HepG2 (cell line): ENCODE measurements around the gene SWSAP1. TPM values are rescaled to one million over a fixed set of nuclear protein-coding genes. Genes with fewer than 3 reads are reported as not detected.
"Not testable (repeated sequence)": the region's sequence is repeated elsewhere in the genome, so short reads cannot be mapped to it uniquely, and the experiment has no call there.

Experiments
- ATAC-seq: fragments of 200-7000 bp; cut with Tn5 transposase; 3 replicates; pipeline ENCODE4 v1.9.1; 2020; ENCODE audit warnings: mild to moderate bottlenecking, moderate library complexity
- BruUV-seq: library from RNA; stranded (reverse); fragments of 400-500 nt; replicated peaks from 2 replicates; lab custom pipeline; 2021; lab: Mats Ljungman, UMichigan
- CTCF ChIA-PET: fragments of 300-600 bp; formaldehyde crosslinking; extraction: SDS; loops from one replicate; lab custom pipeline; 2021; ENCODE audit warnings: low total read pairs, inconsistent platforms, low intra/inter-chr PET ratio; lab: Yijun Ruan, JAX
- POLR2A ChIA-PET: fragments of 350-600 bp; sonication (Branson Sonifier 250); formaldehyde crosslinking; loops from one replicate; lab custom pipeline; 2020; ENCODE audit warnings: antibody characterized with exemption, inconsistent platforms; lab: Yijun Ruan, JAX
- DNase-seq: peaks from one replicate; pipeline ENCODE4 v3.0.0-alpha.2; 2015; ENCODE audit warnings: low spot score
- FAIRE-seq: peaks from 3 replicates; lab custom pipeline; 2011; peaks lifted over from hg19 to GRCh38; lab: Jason Lieb, UNC
- H2AFZ ChIP-seq: one replicate; pipeline ENCODE4 v1.6.1; 2011; ENCODE audit warnings: low read length, inconsistent platforms
- H3K27ac ChIP-seq: fragments of 300-600 bp; 3 replicates; pipeline ENCODE4 v1.8.0; 2011; ENCODE audit warnings: mixed run types, mild to moderate bottlenecking, mixed read lengths, low read length, inconsistent platforms; ENCODE audit not compliant: insufficient read depth; ENCODE audit errors: extremely low read length
- H3K27me3 ChIP-seq, 2 experiments: fragments of 200-600 bp in 1 of 2; 2 replicates in 1 of 2; 3 replicates in 1 of 2; pipeline versions ENCODE4 v1.6.0 to v1.8.0; 2011; ENCODE audit warnings: low read length in 2 of 2, mild to moderate bottlenecking in 2 of 2, moderate library complexity in 2 of 2, inconsistent platforms in 1 of 2; ENCODE audit not compliant: insufficient read depth in 2 of 2, control insufficient read depth in 1 of 2
- H3K36me3 ChIP-seq, 2 experiments: fragments of 200-600 bp in 1 of 2; replicated peaks in 1 of 2; 2 replicates in 1 of 2; 3 replicates in 1 of 2; pipeline versions ENCODE4 v1.5.1 to v1.8.0; 2011; ENCODE audit warnings: low read length in 2 of 2, inconsistent platforms in 1 of 2; ENCODE audit not compliant: insufficient read depth in 2 of 2, control insufficient read depth in 1 of 2
- H3K4me1 ChIP-seq: 2 replicates; pipeline ENCODE4 v1.5.1; 2012; ENCODE audit warnings: low read length, inconsistent platforms; ENCODE audit not compliant: insufficient read depth
- H3K4me2 ChIP-seq: 2 replicates; pipeline ENCODE4 v1.6.0; 2011; ENCODE audit warnings: low read depth, low read length, inconsistent platforms
- H3K4me3 ChIP-seq, 3 experiments: fragments of 200-600 bp in 1 of 3; sonication (generic), shearing (Covaris generic) in 1 of 3; replicated peaks in 1 of 3; 2 replicates each; pipeline ENCODE4 v1.5.1; 2011 to 2016; ENCODE audit warnings: low read length in 3 of 3, inconsistent platforms in 2 of 3, low read depth in 2 of 3, mild to moderate bottlenecking in 2 of 3, control low read depth in 1 of 3, mixed read lengths in 1 of 3; ENCODE audit not compliant: insufficient read depth in 1 of 3
- H3K79me2 ChIP-seq: one replicate; pipeline ENCODE4 v1.6.1; 2011; ENCODE audit warnings: low read length, inconsistent platforms; ENCODE audit not compliant: insufficient read depth
- H3K9ac ChIP-seq: 2 replicates; pipeline ENCODE4 v1.6.0; 2011; ENCODE audit warnings: mild to moderate bottlenecking, low read depth, low read length, inconsistent platforms; ENCODE audit not compliant: insufficient read depth
- H3K9me3 ChIP-seq: 2 replicates; pipeline ENCODE4 v1.5.1; 2012; ENCODE audit warnings: mild to moderate bottlenecking, low read length
- H4K20me1 ChIP-seq: 2 replicates; pipeline ENCODE4 v1.6.0; 2011; ENCODE audit warnings: inconsistent platforms, mild to moderate bottlenecking, low read length, moderate library complexity; ENCODE audit not compliant: insufficient read depth
- AHR ChIP-seq: IDR thresholded peaks from 2 replicates; pipeline ENCODE4 v1.6.1; 2018; ENCODE audit warnings: missing genetic modification reagents, missing compliant biosample characterization
- BRD4 ChIP-seq: sonication (generic); formaldehyde crosslinking; IDR thresholded peaks from 2 replicates; pipeline ENCODE4 v1.4.0; 2020; ENCODE audit warnings: missing genetic modification reagents
- CEBPG ChIP-seq: IDR thresholded peaks from 2 replicates; pipeline ENCODE4 v1.6.1; 2016
- HNRNPH1 ChIP-seq: fragments of 200-400 bp; formaldehyde crosslinking; optimal IDR thresholded peaks from 2 replicates; pipeline ENCODE3; 2017; ENCODE audit warnings: mild to moderate bottlenecking, low read depth, low read length
- KDM2A ChIP-seq: sonication (generic); formaldehyde crosslinking; IDR thresholded peaks from 2 replicates; pipeline ENCODE4 v1.4.0; 2020; ENCODE audit warnings: low read depth, missing genetic modification reagents, borderline replicate concordance
- MZF1 ChIP-seq: sonication (generic); formaldehyde crosslinking; IDR thresholded peaks from 2 replicates; pipeline ENCODE4 v1.8.1; 2023; ENCODE audit warnings: mild to moderate bottlenecking, missing genetic modification reagents, borderline replicate concordance
- NFKB2 ChIP-seq: sonication (generic); formaldehyde crosslinking; IDR thresholded peaks from 2 replicates; pipeline ENCODE4 v1.4.0; 2020; ENCODE audit warnings: missing genetic modification reagents, borderline replicate concordance
- PAWR ChIP-seq: sonication (generic); formaldehyde crosslinking; IDR thresholded peaks from 2 replicates; pipeline ENCODE4 v1.4.0; 2020; ENCODE audit warnings: missing genetic modification reagents, mild to moderate bottlenecking, borderline replicate concordance
- STAT5B ChIP-seq: sonication (generic); formaldehyde crosslinking; IDR thresholded peaks from 2 replicates; pipeline ENCODE4 v1.4.0; 2020; ENCODE audit warnings: missing genetic modification reagents
- TAF1 ChIP-seq: sonication (generic); formaldehyde crosslinking; IDR thresholded peaks from 2 replicates; pipeline ENCODE4 v1.4.0; 2020; ENCODE audit warnings: missing genetic modification reagents
- ZNF572 ChIP-seq: sonication (generic); formaldehyde crosslinking; IDR thresholded peaks from 2 replicates; pipeline ENCODE4 v1.5.1; 2020; ENCODE audit warnings: mild to moderate bottlenecking, missing genetic modification reagents
- ZNF589 ChIP-seq: sonication (generic); formaldehyde crosslinking; conservative IDR thresholded peaks from 2 replicates; pipeline ENCODE4 v1.8.0; 2022; ENCODE audit warnings: mild to moderate bottlenecking, moderate library complexity, missing genetic modification reagents
- ZNF672 ChIP-seq: sonication (generic); formaldehyde crosslinking; IDR thresholded peaks from 2 replicates; pipeline ENCODE4 v1.8.1; 2022; ENCODE audit warnings: missing genetic modification reagents
- ZNF883 ChIP-seq: sonication (generic); formaldehyde crosslinking; IDR thresholded peaks from 2 replicates; pipeline ENCODE4 v1.5.1; 2020; ENCODE audit warnings: mild to moderate bottlenecking, missing genetic modification reagents; ENCODE audit errors: not compliant biosample characterization
- WGBS: methylation state at CpG from one replicate; pipeline ENCODE4 v1.1.6; 2017; ENCODE audit warnings: low lambda C conversion rate; 5-methylcytosine and 5-hydroxymethylcytosine counted together
- in situ Hi-C: cut with HindIII; loops from 2 replicates; pipeline ENCODE4 v1.10.0; 2017; ENCODE audit warnings: low pct_unique_long_range_greater_than_20kb; ENCODE audit not compliant: extremely low pct_ligation_motif_present
- intact Hi-C: fragments of 100-400 bp; cut with micrococcal nuclease; formaldehyde crosslinking; loops from one replicate; pipeline ENCODE4 v1.10.0; 2022; ENCODE audit not compliant: unreplicated experiment
- polyA plus RNA-seq, 8 experiments: library from polyadenylated mRNA; depleted of rRNA in 3 of 8; stranded (reverse) in 7 of 8; unstranded in 1 of 8; fragments of >200 nt; fragmentation: Illumina TruSeq in 4 of 8; extraction: Trizol in 4 of 8; gene quantifications; 2 replicates each; pipeline versions ENCODE4 v1.2.1 to v1.2.3, GENCODE V29; 2011 to 2016; ENCODE audit warnings: low read depth in 4 of 8, missing spikeins in 1 of 8, mixed read lengths in 1 of 8; ENCODE audit not compliant: insufficient read depth in 1 of 8
- total RNA-seq, 5 experiments: library from RNA; depleted of rRNA; stranded (reverse); fragments of >200 nt; fragmentation: Illumina TruSeq; extraction: Trizol; gene quantifications; 2 replicates each; pipeline ENCODE4 v1.2.3, GENCODE V29; 2016; ENCODE audit warnings: low read depth in 1 of 5
- TF ChIP-seq, protein P1 (sequence below), 2 experiments: IDR thresholded peaks; 2 replicates each; pipeline ENCODE4 v1.6.1; 2011 to 2012; ENCODE audit warnings: low read length in 2 of 2, borderline replicate concordance in 1 of 2, low read depth in 1 of 2, mild to moderate bottlenecking in 1 of 2, moderate library complexity in 1 of 2
- TF ChIP-seq, protein P2 (sequence below): sonication (generic); formaldehyde crosslinking; IDR thresholded peaks from 2 replicates; pipeline ENCODE4 v1.4.0; 2020; ENCODE audit warnings: missing genetic modification reagents

Gene SWSAP1
- total and polyA plus RNA-seq, 2 of the 13 experiments (the other 11 are each of a cell fraction or from before 2014, with no cell fraction given) = 2.7 to 3.3 TPM

DNA sequence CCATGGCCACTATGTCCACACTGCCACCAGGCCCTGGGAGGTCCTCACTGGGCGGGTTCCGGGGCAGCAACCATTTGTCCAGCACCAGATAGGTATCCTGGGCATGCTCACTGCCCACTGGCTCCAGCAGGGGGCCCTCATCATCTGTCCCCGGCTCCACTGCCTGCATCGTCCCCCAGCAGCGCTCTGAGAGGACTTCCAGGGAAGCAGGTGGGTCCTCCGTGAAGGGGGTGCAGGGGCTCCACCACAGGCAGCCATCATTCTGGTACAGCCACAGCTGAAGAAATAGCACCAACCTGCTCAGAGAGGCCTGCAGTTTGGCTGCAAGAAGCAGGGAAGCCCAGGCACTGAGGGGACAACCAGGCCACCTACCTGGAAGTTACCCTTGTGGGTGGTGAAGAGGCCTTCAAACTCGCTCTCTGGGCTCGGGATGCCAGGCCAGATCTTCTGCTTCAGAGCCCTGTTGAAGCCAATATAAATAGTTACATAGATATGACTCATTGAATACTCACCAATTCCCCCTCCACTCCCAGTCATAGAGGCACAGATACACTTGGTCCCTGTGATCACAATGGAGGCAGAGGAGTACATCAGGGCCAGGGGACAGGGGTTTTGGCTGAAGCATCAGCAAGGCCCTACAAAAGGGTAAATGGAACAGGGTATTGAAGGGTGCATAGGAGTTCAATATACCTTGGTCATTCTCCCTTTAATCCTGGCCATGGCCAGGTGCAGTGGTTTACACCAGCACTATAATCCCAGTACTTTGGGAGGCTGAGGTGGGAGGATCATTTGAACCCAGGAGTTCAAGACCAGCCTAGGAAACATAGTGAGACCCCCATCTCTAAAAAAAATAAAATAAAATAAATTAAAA, 4.1 kb downstream of the SWSAP1 start (continued):
- TF ChIP-seq HNRNPH1 = no peak
- no peak for TF ChIP-seq MZF1 (CRISPR knock-in tag)
- TF ChIP-seq ZNF672 = no peak
- TF ChIP-seq BRD4 (CRISPR knock-in tag) = no peak
- TF ChIP-seq CEBPG (CRISPR knock-in tag) = no peak
- no peak for TF ChIP-seq NFKB2 (CRISPR knock-in tag)
- peak; percentile 49; the same call in 1 of the 2 replicates for TF ChIP-seq KDM2A (CRISPR knock-in tag)
- no peak for TF ChIP-seq STAT5B (CRISPR knock-in tag)
- TF ChIP-seq ZNF883 (CRISPR knock-in tag) = peak; percentile 69
- TF ChIP-seq, protein P1, sequence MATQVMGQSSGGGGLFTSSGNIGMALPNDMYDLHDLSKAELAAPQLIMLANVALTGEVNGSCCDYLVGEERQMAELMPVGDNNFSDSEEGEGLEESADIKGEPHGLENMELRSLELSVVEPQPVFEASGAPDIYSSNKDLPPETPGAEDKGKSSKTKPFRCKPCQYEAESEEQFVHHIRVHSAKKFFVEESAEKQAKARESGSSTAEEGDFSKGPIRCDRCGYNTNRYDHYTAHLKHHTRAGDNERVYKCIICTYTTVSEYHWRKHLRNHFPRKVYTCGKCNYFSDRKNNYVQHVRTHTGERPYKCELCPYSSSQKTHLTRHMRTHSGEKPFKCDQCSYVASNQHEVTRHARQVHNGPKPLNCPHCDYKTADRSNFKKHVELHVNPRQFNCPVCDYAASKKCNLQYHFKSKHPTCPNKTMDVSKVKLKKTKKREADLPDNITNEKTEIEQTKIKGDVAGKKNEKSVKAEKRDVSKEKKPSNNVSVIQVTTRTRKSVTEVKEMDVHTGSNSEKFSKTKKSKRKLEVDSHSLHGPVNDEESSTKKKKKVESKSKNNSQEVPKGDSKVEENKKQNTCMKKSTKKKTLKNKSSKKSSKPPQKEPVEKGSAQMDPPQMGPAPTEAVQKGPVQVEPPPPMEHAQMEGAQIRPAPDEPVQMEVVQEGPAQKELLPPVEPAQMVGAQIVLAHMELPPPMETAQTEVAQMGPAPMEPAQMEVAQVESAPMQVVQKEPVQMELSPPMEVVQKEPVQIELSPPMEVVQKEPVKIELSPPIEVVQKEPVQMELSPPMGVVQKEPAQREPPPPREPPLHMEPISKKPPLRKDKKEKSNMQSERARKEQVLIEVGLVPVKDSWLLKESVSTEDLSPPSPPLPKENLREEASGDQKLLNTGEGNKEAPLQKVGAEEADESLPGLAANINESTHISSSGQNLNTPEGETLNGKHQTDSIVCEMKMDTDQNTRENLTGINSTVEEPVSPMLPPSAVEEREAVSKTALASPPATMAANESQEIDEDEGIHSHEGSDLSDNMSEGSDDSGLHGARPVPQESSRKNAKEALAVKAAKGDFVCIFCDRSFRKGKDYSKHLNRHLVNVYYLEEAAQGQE (IDR thresholded peaks at IDR 0.05; ENCODE audit: borderline replicate concordance in 1 of 2, low read depth in 1 of 2, low read length in 2 of 2) = no peak
- TF ChIP-seq, protein P2, sequence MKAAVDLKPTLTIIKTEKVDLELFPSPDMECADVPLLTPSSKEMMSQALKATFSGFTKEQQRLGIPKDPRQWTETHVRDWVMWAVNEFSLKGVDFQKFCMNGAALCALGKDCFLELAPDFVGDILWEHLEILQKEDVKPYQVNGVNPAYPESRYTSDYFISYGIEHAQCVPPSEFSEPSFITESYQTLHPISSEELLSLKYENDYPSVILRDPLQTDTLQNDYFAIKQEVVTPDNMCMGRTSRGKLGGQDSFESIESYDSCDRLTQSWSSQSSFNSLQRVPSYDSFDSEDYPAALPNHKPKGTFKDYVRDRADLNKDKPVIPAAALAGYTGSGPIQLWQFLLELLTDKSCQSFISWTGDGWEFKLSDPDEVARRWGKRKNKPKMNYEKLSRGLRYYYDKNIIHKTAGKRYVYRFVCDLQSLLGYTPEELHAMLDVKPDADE = no peak
- no peak for TF ChIP-seq ZNF589
- TF ChIP-seq PAWR = no peak
- 0 out of 2 replicates have a peak, but pooled peaks have one; percentile 10 for TF ChIP-seq TAF1 (CRISPR knock-in tag)
- no peak; the same call in 1 of the 2 replicates for TF ChIP-seq ZNF572 (CRISPR knock-in tag)
- TF ChIP-seq AHR (CRISPR knock-in tag) = 0 out of 2 replicates have a peak, but pooled peaks have one; percentile 66

DNA sequence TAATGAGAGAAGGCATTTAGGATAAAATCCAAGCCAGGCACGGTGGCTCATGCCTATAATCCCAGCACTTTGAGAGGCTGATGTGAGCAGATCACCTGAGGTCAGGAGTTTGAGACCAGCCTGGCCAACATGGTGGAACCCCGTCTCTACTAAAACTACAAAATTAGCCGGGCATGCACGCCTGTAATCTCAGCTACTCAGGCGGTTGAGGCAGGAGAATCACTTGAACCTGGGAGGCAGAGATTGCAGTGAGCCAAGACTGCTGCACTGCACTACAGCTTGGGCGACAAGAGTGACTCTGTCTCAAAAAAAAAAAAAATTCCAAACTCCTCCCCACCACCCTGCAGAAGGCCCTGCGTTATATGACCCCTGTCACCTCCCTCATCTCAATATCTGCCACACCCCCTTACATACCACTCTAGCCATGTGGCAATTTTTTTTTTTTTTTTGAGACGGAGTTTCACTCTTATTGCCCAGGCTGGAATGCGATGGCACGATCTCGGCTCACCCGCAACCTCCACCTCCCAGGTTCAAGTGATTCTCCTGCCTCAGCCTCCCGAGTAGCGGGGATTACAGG, 4.9 kb downstream of the SWSAP1 start:
- BruUV-seq, DNase-seq, POLR2A ChIA-PET, H4K20me1 ChIP-seq, H3K4me3 ChIP-seq, H2AFZ ChIP-seq, ATAC-seq, H3K27me3 ChIP-seq, H3K9me3 ChIP-seq, H3K36me3 ChIP-seq, H3K79me2 ChIP-seq, H3K27ac ChIP-seq, H3K4me2 ChIP-seq, H3K9ac ChIP-seq, FAIRE-seq, in situ Hi-C loops: not testable (repeated sequence)
- H3K4me1 ChIP-seq = peaks cover 44% of the 10 kb centered on the region
- 93% methylated on average over 14 of the region's 14 CpGs for WGBS
- intact Hi-C loops = loop anchor here (2.0 kb wide), 1 partner anchor 67 kb away; no protein-coding TSS in a partner anchor
- CTCF ChIA-PET = interaction anchor here (2.1 kb wide), 1 partner anchor 67 kb away, joined by 10 read pairs; no protein-coding TSS in a partner anchor
